T1000 (cell line): ENCODE measurements around the gene RPP25L.

Source experiments
- DNase-seq: peaks from one replicate; lab custom pipeline; 2025; ENCODE audit warnings: mixed read lengths; lab: John Stamatoyannopoulos, UW

The RPP25L gene

GRCh38 chr9:34568774-34569173 is 43.1 kb downstream of the RPP25L start:
- DNase-seq = no peak

DNA sequence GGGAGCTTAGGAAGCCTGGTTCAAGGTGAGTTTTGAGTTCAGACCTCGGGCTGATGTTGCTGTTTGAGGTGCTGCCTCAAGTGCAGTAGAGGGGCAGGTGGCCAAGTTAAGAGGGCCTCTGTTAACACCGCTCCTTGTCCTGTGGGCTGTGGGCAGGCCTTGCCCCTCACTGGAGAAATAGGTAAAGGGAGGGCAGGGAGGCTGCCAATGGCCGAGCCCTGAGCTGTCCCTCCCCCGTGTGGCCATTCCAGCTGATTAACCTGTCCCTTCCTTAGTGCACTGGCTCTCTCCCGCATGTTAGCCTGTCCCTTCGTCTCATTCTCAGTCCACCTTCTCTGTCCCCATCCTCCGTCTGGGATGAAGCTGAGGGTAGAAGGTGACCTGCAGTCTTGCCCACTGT is 43.8 kb downstream of the RPP25L start:
- no peak for DNase-seq

DNA sequence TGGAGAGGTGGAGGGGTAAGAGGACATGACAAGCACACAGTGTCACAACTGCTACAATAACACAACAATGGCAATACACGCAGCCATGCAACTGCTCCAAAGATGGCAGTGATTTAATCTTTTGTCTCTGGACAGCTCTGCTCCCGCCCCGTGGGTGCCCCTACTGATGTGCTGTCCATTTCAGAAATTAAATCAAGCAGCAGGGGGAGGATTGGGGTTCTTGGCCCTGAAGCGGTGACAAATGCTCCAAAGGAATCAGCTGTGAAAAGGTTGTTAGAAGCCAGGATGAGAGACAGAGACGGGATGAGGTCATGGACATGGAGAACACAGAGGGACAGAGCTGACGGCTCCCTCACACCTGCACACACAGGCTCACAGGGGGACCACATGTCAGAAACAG is 44.9 kb downstream of the RPP25L start:
- no peak for DNase-seq

DNA sequence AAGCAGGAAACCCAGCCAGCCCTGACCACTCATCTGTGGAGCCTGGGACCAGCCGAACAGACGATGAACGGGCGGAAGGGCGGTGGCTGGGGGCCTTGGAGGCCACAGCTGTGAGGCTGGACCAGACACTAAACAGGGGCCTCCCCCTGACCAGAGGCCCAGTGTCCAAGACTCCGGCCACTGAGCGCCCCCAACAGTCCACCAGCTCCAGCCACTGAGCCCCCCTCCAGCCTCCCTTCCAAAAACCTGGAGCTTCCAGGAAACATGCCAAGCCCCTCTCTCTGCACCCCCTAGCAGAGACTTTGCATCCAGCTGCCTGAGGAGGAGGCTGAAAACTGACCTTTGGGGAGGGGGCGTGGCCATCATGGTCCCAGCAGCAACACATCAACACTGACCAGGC is 45.6 kb downstream of the RPP25L start:
- DNase-seq = no peak

- DNase-seq = no peak
These were observed 46.0 kb downstream of the RPP25L start for GRCh38 chr9:34565856-34566255.

DNA sequence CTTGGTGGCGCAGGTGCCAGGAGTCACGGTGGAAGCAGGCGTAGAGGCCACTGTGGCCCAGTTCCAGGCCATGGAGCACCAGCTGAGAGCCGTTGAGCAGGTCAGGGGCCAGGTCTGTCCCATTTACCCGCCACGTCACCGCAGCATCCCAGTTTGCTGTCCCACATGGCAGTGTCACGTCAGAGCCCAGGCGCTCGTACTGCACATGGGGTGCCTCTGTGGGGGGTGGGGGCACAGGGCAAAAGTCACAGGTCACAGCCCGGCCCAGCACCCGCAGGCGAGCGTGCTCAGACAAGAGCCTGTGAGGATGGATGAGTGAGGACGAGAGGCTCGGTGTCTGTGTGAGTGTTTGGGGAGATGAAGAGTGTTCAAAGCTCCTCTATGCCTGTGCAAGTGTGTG is 47.3 kb downstream of the RPP25L start:
- DNase-seq = no peak

DNA sequence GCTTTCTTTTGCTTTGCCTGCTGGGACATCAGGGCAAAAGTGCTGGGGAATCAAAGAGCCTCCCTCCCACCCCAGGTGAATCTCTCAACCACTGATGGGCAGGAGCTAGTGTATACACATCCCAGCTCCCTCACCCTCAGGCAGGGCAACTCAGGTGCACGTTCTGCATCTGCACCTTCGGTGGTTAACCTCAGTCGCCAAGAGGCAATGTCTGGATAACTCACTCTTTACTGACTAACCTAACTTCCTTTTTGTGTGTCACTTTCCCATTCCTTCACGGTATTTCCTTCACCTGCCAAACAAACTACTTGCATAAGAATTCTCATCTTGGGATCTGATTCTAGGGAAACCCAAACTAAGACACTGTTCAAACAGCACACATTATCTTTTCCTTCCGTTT is 48.6 kb downstream of the RPP25L start:
- no peak for DNase-seq

DNA sequence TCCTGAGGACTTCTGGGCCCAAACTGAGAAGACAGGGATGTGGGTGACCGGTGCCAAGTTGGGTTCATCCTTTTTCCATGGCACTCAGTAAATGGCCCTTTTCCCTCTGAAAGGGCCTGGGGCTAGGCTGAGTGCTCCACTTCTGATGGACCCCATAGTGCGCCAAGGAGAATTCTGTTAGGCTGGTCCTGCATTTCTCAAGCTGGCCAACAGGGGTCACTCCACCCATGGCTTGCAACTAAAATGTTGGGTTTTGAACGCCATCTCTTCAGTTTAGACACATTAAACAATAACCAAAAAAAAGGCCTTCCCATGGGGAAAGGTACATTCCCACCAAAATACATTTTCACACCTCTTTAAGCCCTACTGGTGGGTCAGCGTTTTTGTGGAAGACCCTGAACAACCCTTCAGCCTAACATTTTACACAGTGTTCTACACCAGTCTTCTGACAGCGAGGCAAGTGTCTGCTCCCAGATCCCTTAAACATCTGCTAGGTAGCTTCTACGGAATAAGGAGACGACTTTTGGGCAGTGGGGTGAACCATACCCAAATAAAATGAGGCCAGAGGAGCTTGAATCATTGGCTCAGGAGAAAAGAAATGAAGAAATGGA is 49.7 kb downstream of the RPP25L start:
- DNase-seq = no peak

DNA sequence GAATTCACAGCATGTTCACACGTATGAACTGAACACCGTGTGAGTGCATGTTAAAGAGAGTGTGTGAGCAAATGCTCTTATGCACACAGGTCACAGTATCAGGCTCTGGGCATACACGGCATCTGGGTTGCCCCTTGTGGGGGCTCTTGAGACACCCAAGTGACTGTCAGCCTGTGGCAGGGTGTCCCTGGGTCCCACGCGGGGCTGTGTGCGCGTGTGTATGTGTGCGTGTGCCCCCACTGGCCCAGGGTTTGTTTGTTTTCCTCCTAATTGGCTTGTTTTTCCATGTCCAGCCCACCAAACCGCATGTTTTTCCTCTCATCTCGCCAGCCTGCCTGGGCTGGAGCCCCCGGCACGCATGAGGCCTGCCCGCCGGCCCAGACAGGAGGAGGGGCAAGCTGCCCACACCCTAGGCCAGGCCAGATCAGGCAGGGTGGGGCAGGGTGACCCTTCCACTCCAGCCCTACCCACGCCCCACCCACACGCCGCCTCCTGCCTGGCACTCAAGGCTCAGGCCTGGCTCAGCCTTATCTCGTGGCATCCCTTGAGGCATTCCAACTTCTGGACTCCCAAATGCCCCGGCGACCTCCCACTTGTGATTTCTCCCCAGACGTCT is 51.2 kb downstream of the RPP25L start:
- DNase-seq = no peak
